NCI-H526 (cell line): ENCODE results near the gene KRTAP10-1.

Source experiments
- DNase-seq, 2 experiments: peaks; one replicate each; lab custom pipeline; 2025; lab: John Stamatoyannopoulos, UW

Gene KRTAP10-1

GRCh38 chr21:44502171-44502958, 37.6 kb downstream of the KRTAP10-1 start:
- no peak for DNase-seq

DNA sequence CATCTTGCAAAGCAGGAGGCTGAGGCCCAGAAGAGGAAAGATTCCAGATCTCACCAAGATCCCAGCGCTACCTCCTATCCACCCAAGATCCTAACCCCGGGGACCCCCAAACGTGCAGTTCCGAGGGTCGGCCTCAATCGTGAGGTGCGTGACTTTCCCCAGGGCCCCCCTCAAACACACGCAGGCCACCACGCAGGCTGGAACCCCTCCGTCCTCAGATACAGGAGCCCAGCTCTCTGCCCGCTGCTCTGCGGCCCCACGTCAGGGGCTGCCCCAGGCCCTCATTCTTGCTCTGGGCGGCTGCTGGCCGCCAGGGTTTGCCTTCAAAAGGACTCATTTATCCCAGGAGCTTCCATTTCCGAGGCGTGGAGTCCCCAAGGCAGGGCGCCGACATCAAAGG, 39.9 kb downstream of the KRTAP10-1 start:
- no peak for DNase-seq

DNA sequence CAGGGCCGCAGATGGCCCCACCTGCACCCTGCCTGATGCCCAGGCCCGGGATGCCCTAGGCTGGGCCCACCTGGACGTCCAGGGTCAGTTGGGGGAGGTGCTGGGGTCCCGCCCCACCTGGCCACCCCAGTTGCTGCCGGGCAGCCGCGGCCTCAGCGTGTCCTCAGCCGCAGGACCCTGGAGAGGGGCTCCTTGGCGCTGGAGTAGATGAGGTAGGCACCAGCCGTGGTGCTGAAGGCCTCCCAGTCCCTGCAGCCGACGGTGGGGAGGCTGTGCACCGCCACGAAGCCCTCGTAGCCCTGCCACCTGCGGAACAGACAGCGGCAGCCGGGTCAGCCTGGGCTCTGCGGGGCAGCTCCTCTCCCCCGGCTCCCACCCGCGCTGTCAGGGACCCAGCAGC, 40.4 kb downstream of the KRTAP10-1 start:
- no peak for DNase-seq

DNA sequence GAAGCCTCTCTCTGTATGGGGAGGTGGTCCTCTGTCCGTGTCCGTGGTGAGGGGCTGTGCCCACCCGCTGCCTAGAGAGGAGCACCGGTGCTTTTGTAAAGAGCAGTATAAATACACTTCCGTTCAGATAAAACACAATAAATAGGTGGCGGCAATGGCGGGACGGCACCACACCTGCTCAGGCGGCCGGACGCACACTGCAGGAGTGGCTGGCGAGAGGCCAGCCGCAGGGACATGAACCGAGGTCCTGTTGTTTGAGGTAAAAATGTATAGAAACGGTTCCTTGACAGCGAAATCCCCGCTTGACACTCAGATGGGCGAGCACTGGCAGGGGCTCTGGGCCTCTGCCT, 40.8 kb downstream of the KRTAP10-1 start:
- no peak for DNase-seq

GRCh38 chr21:44498280-44499210, 41.5 kb downstream of the KRTAP10-1 start:
- DNase-seq = no peak

DNA sequence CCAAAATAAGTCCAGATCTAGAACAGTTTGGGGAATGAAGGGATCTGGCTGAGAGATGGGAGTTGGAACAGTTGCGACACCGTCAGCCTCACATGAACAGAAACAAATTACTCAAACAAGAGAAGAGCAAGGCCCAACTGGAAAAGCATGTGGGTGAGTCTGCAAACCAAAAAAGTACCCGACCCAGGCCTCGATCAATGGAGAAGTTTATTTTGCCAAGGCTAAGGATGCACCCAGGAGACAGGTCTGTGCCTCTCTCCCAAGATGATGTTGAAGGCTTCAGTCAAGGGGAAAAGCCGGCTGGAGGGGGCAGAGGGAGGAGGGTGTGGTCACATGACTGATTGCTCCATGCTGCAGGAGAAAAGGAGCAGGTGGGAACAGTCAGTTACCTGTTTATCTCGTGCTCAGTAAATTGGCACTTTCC, 42.3 kb downstream of the KRTAP10-1 start:
- peak; percentile 53 to 60 for DNase-seq

DNA sequence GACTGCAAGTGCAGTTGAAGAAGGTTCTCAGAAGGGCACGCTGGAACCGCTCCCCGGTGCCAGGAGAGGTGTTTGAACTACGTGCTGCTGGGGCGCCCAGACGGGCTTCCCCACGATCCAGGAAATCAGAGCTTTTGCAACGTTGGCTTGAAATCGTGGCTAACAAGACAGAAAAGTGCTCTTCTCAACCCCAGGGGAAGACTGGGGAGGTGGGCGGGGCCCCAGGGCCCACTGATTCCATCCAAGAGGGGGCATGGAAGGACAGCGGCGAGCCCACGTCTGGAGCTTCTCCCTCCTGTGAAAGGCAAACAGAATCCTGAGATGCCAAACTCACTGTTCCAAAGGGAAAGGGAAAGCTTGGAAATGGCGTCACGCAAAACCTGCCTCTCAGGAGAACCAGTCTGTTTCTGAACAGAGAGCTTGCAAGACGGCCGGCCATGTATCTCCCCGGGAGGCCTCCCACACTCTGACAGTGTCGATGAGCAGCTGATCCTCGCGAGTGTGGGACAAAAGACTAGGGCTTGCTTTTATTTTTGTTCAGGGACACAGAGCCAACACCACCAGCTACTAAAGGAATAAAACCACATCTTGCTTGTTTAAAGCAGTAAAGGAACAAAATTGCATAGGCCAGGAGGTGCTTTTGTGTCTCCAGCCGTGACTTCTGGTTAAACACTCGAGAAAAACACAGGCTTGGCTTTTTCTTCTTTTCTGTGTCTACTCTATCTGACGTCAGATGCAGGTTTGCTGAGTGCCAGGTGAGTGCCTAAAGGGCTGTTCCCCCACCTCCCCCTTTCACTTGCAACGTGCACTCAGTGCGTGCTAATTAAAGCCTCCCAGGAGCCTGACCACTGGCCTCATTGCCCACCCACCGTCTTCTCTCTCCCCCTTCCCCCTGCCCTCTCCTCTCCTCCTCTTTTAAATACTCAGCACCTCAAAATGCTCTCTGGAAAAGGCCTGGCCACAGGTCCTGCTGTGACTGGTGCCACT, 43.1 kb downstream of the KRTAP10-1 start:
- DNase-seq = peak in 1 of 2 experiments; percentile 16

DNA sequence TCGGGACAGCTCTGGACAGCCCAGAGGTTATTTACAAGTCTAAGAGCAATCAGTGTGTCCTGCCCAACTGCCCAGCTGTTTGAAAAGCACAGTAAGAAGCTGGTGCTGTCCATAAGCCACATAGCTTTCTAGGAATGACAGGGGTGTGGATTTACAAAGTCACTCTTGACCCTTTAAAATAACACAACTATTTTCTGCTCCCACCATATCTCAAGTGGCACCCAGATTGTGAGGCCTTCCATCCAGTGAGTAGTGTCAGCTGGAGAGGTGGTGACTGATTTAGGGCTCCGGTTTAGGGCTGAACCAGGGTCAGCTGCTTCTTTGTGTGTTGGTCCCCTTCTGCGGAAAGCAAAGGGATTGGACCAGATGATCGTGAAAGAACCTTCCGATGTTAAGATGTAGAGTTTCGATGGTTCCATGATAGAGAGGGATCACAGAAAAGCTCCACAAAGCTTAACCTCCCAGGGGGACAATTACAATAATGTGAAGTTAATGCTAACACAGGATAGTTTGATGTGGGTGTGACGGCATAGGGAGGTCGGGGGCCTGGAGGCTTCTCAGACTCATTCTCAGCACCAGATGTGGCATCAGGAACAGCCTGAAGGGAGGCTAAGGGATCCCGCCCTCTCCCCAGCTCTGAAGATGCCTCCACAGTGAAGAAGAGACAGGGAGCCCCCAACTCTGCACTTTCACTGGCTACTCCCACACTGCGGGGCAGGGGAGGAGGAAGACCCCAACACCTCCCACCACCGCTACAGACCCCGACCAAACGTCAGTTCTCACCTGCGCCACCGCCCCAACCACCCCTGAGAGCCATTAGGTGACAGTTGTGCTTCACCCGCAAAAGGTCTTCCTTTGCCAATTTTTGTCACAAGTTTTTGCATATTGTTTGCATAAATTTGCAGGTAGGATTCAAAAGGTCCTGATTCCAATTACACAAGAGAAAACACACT, 44.1 kb downstream of the KRTAP10-1 start:
- DNase-seq = peak; percentile 79 to 80

GRCh38 chr21:44494956-44495355, 45.0 kb downstream of the KRTAP10-1 start:
- no peak for DNase-seq

- DNase-seq = no peak
Measured at GRCh38 chr21:44494418-44494817, 45.6 kb downstream of the KRTAP10-1 start.

DNA sequence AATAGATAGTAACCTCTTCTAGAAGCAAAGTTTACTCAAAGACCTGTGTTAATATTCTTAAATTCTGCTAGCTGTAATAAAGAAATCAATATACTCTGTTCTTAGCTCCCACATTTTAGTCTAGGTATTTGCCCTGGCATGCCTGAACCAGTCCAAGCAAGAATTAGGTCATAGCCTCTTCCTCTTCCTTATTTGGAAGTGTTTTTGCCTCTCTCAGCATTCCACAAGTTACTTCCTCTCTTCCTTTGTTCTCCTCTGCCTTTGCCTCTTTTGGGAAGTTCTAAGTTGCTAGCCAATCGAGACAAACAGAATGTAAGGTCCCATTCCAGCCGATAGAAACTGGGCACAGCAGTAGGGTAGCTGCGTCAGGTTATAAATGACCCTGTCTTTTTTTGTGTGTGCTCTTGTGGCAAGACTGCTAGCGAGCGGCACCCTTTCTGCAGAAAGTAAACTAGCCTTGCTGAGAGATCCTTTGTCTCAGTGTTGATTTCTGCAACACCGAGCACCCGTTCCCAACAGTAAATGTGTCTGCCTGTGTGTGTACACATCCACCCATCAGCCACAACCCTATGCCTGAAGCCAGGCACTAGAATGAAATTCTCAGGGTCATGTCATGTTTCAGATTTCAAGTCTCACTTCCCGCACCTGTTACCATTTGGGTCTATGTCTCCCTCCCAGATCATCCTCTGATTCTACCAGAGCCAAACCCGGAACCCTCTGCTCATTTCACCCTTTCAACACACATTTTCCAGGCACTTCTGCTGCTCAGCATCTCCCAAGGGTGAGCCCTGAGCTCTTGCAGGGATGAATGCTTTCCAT, 47.2 kb downstream of the KRTAP10-1 start:
- no peak for DNase-seq

GRCh38 chr21:44490816-44491215, 49.2 kb downstream of the KRTAP10-1 start:
- no peak for DNase-seq

DNA sequence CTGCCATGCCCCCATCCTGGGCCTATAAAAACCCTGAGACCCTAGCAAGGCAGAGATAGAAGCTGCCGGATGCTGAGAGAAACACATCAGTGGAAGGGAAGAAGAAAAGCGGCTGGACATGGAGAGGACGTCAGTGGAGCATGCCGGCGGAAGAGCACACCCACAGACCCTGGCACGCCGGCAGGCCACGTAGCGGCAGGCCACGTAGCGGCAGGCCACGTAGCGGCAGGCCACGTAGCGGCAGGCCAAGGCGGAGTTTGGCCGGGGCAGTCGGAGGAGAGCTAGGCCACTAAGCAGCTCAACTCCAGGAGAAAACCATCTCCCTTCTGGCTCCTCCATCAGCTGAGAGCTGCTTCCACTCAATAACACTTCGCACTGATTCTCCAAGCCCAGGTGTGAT, 49.6 kb downstream of the KRTAP10-1 start:
- no peak for DNase-seq

GRCh38 chr21:44489962-44490361, 50.0 kb downstream of the KRTAP10-1 start:
- DNase-seq = peak in 1 of 2 experiments; percentile 30
